HL-60 (cell line): Measurements from ENCODE around the gene SCART1.
"Not testable (repeated sequence)": the region's sequence is repeated elsewhere in the genome, so short reads cannot be mapped to it uniquely, and the experiment has no call there.

Experiments
- DNase-seq, 2 experiments: peaks; one replicate each; pipeline ENCODE4 v3.0.0-alpha.2; 2010 to 2020; ENCODE audit warnings: low read depth in 1 of 2, low spot score in 1 of 2
- H3K27ac ChIP-seq: fragments of 250-450 bp; sonication (Bioruptor Pico); replicated peaks from 2 replicates; pipeline ENCODE4 v1.5.1; 2020; ENCODE audit warnings: mild to moderate bottlenecking, moderate library complexity
- H3K27me3 ChIP-seq: fragments of 250-450 bp; sonication (Bioruptor Pico); 2 replicates; pipeline ENCODE4 v1.5.1; 2021; ENCODE audit warnings: mild to moderate bottlenecking, moderate library complexity; ENCODE audit not compliant: insufficient read depth, poor library complexity, severe bottlenecking
- H3K4me3 ChIP-seq: replicated peaks from 2 replicates; pipeline ENCODE4 v1.5.1; 2011; ENCODE audit warnings: mild to moderate bottlenecking, control low read depth, low read length; ENCODE audit not compliant: insufficient read depth
- CTCF ChIP-seq: IDR thresholded peaks from one replicate; pipeline ENCODE4 v1.5.1; 2011; ENCODE audit warnings: low read length, control low read depth, inconsistent platforms; ENCODE audit not compliant: insufficient read depth
- GABPA ChIP-seq: IDR thresholded peaks from 2 replicates; pipeline ENCODE4 v1.6.1; 2012; ENCODE audit warnings: low read depth
- POLR2AphosphoS5 ChIP-seq: IDR thresholded peaks from 2 replicates; pipeline ENCODE4 v1.6.1; 2012; ENCODE audit warnings: low read depth
- SPI1 ChIP-seq: IDR thresholded peaks from 2 replicates; pipeline ENCODE4 v1.6.1; 2012; ENCODE audit warnings: low read depth, mild to moderate bottlenecking, borderline replicate concordance
- TF ChIP-seq, protein P1 (sequence below): IDR thresholded peaks from 2 replicates; pipeline ENCODE4 v1.6.1; 2012; ENCODE audit warnings: low read depth; ENCODE audit not compliant: insufficient replicate concordance

SCART1 gene

DNA sequence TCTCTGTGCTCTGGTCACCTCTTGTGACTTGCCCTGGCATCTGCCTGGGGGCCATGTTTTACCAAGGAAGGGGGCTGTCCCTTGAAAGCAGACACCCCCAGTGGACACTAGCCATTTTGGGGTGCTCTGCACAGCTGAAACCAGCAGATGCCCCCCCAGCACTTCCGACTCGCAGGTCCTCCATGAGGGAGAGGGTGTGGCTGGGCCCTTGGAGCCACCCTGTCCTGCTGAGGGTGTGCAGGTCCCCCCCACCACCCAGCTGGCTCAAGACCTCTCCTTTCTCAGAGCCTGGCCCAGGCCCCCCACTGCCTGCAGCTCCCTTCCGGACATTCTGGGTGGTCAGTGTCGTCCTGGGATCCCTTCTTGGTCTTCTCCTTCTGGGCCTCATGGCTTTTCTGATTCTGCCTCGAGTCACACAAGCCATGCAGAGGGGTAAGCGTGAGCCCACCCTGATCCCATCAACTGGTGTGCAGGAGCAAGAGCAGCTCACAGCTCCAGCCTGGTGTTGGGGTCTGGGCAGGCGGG lies 12.3 kb downstream of the SCART1 start:
- H3K27ac ChIP-seq: no peak overlapping the region
- H3K27me3 ChIP-seq: no peaks in the 10 kb centered on the region
- no peak overlapping the region for H3K4me3 ChIP-seq
- no peak for DNase-seq
- TF ChIP-seq, protein P1, sequence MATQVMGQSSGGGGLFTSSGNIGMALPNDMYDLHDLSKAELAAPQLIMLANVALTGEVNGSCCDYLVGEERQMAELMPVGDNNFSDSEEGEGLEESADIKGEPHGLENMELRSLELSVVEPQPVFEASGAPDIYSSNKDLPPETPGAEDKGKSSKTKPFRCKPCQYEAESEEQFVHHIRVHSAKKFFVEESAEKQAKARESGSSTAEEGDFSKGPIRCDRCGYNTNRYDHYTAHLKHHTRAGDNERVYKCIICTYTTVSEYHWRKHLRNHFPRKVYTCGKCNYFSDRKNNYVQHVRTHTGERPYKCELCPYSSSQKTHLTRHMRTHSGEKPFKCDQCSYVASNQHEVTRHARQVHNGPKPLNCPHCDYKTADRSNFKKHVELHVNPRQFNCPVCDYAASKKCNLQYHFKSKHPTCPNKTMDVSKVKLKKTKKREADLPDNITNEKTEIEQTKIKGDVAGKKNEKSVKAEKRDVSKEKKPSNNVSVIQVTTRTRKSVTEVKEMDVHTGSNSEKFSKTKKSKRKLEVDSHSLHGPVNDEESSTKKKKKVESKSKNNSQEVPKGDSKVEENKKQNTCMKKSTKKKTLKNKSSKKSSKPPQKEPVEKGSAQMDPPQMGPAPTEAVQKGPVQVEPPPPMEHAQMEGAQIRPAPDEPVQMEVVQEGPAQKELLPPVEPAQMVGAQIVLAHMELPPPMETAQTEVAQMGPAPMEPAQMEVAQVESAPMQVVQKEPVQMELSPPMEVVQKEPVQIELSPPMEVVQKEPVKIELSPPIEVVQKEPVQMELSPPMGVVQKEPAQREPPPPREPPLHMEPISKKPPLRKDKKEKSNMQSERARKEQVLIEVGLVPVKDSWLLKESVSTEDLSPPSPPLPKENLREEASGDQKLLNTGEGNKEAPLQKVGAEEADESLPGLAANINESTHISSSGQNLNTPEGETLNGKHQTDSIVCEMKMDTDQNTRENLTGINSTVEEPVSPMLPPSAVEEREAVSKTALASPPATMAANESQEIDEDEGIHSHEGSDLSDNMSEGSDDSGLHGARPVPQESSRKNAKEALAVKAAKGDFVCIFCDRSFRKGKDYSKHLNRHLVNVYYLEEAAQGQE: no peak
- TF ChIP-seq POLR2AphosphoS5: no peak
- TF ChIP-seq GABPA: no peak
- no peak for TF ChIP-seq CTCF
- no peak for TF ChIP-seq SPI1

- no peaks in the 10 kb centered on the region for H3K27me3 ChIP-seq
These were observed 13.0 kb downstream of the SCART1 start for GRCh38 chr10:133466683-133467275.

DNA sequence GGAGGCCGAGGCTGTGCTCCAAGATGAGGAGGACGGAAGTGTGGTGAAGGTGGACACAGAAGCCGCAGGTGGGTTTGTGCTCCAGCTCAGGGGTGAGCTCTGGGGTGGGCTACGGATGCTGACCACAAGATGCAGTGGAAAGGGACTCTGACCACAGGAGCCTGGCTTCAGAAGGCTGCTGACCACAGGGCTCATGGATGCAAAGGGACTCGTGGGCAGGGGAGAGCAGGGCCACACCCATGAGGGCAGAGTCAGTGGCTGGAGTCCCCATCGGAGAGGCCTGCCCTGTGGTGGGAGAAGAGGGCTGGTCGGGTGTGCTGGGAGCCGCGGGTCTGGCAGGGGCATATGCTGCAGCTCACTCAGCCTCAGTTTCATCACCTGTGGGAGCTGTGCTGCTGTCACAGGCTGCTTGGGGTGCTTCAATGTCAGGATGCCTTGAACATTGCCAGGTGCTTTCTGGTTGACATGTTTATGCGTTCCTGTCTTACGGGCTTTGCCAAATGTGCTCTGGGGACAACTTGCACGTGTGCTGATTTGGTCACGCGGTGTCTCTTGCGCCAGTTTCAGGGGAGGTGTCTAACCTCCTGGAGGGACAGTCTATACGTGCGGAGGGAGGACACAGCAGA lies 13.7 kb downstream of the SCART1 start:
- no peak overlapping the region for H3K4me3 ChIP-seq
- no peak for TF ChIP-seq POLR2AphosphoS5
- TF ChIP-seq CTCF: no peak
- TF ChIP-seq SPI1: no peak
- TF ChIP-seq, protein P1: no peak
- TF ChIP-seq GABPA: no peak
- no peak overlapping the region for H3K27ac ChIP-seq
- H3K27me3 ChIP-seq: no peaks in the 10 kb centered on the region
- no peak for DNase-seq

More at GRCh38 chr10:133466683-133467275, 13.0 kb downstream of the SCART1 start:
- Histone ChIP-seq H3K4me3 (no peak overlapping the region), H3K27ac (no peak overlapping the region)
- TF ChIP-seq SPI1 (no peak), POLR2AphosphoS5 (no peak), CTCF (no peak), GABPA (no peak)
- TF ChIP-seq, protein P1: no peak
- no peak for DNase-seq

- H3K27me3 ChIP-seq, H3K27ac ChIP-seq, H3K4me3 ChIP-seq, DNase-seq: not testable (repeated sequence)
These were observed 15.5 kb downstream of the SCART1 start for GRCh38 chr10:133469205-133469604.
